ENCODE results near the gene CROCC2.

Gene CROCC2

DNA sequence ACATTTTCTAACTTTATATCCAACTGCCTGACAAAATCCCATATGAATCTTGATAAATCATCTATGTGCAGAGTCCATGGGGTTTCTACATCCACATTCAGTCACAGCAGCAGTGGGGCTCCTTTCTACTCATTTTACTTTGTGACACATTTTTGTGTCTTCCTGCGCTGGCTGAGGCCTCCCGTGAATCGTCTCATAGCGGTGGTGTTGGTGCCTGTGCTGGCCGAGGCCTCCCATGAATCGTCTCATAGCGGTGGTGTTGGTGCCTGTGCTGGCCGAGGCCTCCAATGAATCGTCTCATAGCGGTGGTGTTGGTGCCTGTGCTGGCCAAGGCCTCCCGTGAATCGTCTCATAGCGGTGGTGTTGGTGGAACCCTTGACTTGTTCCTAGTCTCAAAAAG, 109.3 kb downstream of the CROCC2 start:
- no peak overlapping the region for H3K27ac ChIP-seq (ENCODE audit: low read depth, low read length)
- no peak overlapping the region for H3K9ac ChIP-seq (ENCODE audit: low read depth, low read length)
- no peaks in the 10 kb centered on the region for H3K36me3 ChIP-seq (ENCODE audit: control insufficient read depth, insufficient read depth, low read length)
- no peak overlapping the region for H3K4me3 ChIP-seq (ENCODE audit: low read depth, low read length)
- H3K27me3 ChIP-seq (ENCODE audit: control insufficient read depth, insufficient read depth, low read length) = no peaks in the 10 kb centered on the region
- peaks cover 3% of the 10 kb centered on the region for H3K4me1 ChIP-seq (ENCODE audit: control insufficient read depth, insufficient read depth, low read length)
- no peaks in the 10 kb centered on the region for H3K9me3 ChIP-seq (ENCODE audit: control insufficient read depth, insufficient read depth, low read length)

DNA sequence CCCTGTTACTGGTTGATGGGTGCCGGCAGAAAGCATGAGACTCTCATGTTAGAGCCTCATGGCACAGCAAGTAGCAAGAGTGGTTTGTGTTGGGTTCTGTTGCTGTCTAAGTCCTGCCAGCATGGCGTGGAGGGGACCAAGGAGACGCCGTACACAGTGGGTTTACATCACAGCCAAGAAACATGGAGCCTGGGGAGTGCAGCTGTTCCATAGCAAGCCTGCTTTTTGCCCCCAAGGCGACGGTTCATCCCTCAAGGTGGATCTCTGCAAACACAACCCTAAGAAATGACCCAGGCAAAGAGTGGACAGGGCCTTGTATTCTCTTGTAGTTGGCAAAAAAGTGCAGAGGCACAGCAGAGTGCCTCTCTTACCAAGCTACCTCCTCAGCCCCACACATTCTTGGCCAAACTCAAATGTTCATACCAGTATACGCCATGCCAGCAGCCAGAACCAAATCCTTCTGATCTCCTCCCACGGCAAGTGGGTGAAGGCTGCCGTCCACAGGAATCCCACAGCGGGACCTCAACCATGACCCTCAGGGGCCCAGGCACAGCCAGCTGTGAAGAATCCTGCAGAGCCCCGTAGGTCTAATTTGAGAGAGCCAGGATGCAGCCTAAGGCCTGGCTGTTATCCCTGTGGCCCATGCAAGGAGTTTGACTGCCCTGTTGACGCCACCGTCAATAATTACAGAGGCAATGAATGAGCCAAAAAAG, 111.2 kb downstream of the CROCC2 start:
- Histone ChIP-seq H3K9me3 (ENCODE audit: control insufficient read depth, insufficient read depth, low read length) (no peaks in the 10 kb centered on the region), H3K9ac (ENCODE audit: low read depth, low read length) (no peak overlapping the region)

DNA sequence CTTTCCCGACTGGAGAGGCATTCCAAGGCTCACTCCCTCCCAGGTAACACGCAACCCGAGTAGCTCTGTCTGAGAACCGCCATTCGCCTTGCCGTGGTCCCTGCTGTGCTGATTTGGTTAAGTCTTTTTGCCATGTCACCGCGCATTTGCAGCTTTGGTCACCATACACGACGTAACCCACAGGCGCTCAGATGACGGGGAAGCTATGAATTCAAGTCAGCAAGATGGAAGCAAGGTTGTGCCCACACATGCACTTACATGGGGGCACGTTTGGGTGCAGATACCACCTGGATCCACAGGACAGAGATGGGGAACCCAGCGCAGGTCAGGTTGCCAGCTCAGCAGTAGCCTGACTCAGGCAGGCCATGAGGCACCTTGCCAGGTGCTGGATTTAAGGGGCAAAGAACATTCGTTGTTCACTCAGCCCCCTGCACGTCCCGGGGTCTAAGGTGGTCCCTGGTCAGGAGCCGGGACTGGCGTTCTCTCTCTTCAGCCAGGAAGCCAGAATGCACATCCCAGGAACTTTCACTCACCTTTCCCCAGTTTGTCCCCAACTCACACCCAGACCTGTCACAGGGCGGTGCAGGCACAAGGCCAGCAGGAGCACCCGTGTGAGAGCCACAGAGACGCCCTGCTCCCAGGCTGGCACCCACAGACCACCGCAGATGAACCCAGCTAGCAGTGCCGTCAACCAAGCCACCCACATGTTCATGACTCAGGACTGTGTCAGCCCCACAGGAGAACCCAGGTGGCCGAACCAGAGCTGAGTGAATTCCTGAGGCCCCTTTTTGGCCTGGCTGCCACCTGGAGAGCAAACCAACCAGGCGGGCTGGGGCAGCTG, 112.1 kb downstream of the CROCC2 start:
- Histone ChIP-seq H3K4me1 (ENCODE audit: control insufficient read depth, insufficient read depth, low read length) (no peaks in the 10 kb centered on the region), H3K4me3 (ENCODE audit: low read depth, low read length) (no peak overlapping the region), H3K27me3 (ENCODE audit: control insufficient read depth, insufficient read depth, low read length) (no peaks in the 10 kb centered on the region), H3K9me3 (ENCODE audit: control insufficient read depth, insufficient read depth, low read length) (no peaks in the 10 kb centered on the region), H3K27ac (ENCODE audit: low read depth, low read length) (no peak overlapping the region), H3K9ac (ENCODE audit: low read depth, low read length) (no peak overlapping the region), H3K36me3 (ENCODE audit: control insufficient read depth, insufficient read depth, low read length) (no peaks in the 10 kb centered on the region)

More for the DNA sequence above, 111.2 kb downstream of the CROCC2 start:
- no peak overlapping the region for H3K4me3 ChIP-seq (ENCODE audit: low read depth, low read length)
- no peaks in the 10 kb centered on the region for H3K4me1 ChIP-seq (ENCODE audit: control insufficient read depth, insufficient read depth, low read length)
- H3K36me3 ChIP-seq (ENCODE audit: control insufficient read depth, insufficient read depth, low read length) = no peaks in the 10 kb centered on the region
- H3K27me3 ChIP-seq (ENCODE audit: control insufficient read depth, insufficient read depth, low read length) = no peaks in the 10 kb centered on the region
- H3K27ac ChIP-seq (ENCODE audit: low read depth, low read length) = no peak overlapping the region

DNA sequence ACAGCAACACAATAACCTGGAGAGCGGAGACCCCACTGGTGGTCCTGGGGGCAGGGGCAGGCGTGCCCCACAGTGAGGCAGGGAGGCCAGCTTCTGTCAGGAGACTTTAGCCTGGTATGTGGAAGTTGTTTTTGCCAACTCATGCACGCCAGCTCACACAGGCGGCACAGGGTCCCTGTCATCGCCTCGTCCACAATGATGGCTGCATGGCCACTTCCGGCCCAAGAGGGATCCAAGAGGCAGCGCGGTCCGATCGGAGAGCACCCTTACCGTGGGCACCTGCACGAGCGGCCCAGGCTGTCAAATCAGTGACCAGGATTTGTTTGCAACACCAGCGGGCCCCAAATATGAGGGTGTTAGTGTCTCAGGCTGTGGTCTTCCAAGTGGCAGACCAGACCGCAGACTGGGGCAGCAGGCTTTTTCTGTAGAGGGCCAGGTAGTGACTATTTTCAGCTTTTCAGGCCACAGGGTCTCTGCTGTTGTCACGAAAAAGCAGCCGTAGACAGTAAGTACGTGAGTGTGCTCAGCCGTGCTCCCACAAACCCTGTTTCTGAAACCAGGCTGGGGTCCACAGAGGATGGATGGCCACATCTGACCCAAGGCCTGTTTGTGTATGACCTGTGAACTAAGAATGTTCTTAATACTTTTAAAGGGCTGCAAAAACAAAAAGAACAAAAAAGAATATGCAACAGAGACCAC, 113.5 kb downstream of the CROCC2 start:
- no peaks in the 10 kb centered on the region for H3K9me3 ChIP-seq (ENCODE audit: control insufficient read depth, insufficient read depth, low read length)
- H3K27me3 ChIP-seq (ENCODE audit: control insufficient read depth, insufficient read depth, low read length) = no peaks in the 10 kb centered on the region
- no peak overlapping the region for H3K4me3 ChIP-seq (ENCODE audit: low read depth, low read length)
- H3K9ac ChIP-seq (ENCODE audit: low read depth, low read length) = no peak overlapping the region
- no peaks in the 10 kb centered on the region for H3K4me1 ChIP-seq (ENCODE audit: control insufficient read depth, insufficient read depth, low read length)
- H3K27ac ChIP-seq (ENCODE audit: low read depth, low read length) = no peak overlapping the region
- no peaks in the 10 kb centered on the region for H3K36me3 ChIP-seq (ENCODE audit: control insufficient read depth, insufficient read depth, low read length)

DNA sequence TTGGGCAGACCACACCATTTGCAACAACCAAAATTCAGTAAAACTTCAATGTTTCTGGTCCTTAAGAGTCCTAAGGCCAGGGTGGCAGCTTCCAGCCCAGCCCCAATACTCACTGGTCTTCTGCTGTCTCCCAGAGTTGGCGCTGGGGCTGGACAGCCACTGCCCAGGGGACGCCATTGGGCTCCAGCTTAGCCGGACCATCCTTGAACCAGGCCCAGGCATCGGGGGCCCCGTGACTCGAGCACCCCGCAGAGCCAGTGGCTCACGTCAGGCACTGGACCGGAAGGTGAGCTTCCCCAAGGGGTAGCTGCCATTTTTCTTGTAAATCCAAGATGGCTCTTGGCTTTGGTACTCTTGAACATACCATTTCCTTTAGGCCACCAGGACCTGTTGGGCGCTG, 114.1 kb downstream of the CROCC2 start:
- no peak overlapping the region for H3K27ac ChIP-seq (ENCODE audit: low read depth, low read length)
- H3K9ac ChIP-seq (ENCODE audit: low read depth, low read length) = no peak overlapping the region
- H3K4me3 ChIP-seq (ENCODE audit: low read depth, low read length) = no peak overlapping the region
- 0 out of 2 replicates have a peak, but pooled peaks cover under 1% of the 10 kb centered on the region for H3K9me3 ChIP-seq (ENCODE audit: control insufficient read depth, insufficient read depth, low read length)
- H3K36me3 ChIP-seq (ENCODE audit: control insufficient read depth, insufficient read depth, low read length) = no peaks in the 10 kb centered on the region
- H3K4me1 ChIP-seq (ENCODE audit: control insufficient read depth, insufficient read depth, low read length) = no peaks in the 10 kb centered on the region
- H3K27me3 ChIP-seq (ENCODE audit: control insufficient read depth, insufficient read depth, low read length) = no peaks in the 10 kb centered on the region

DNA sequence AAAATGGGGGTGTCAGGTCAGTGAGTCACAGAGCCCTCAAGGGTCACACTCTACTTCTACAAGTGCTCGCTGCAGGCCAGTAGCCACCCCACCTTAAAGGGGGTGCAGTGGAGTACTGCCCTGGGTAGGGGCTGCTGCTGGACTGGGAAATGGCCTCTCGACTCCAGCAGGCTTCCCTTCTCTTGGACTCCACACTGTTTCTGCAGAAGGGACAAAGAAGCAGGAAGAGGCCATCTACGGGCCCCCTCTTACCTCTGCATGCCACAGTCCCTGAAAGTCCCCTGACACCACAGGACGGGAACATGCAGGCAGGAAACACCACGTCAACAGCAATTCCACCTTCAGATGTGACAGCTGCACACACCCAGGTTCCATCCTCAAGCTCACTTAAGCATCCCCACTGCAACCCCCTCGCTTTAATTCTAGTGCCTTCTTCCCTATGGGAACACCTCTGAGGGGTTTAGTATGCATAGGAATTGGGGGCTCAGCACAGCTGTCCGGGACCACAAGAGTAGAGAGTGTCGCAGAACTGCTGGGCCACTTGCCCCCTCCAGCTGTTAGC, 114.6 kb downstream of the CROCC2 start:
- H3K36me3 ChIP-seq (ENCODE audit: control insufficient read depth, insufficient read depth, low read length) = no peaks in the 10 kb centered on the region
- H3K27ac ChIP-seq (ENCODE audit: low read depth, low read length) = no peak overlapping the region
- peaks cover 6% of the 10 kb centered on the region; the same call in 1 of the 2 replicates for H3K9me3 ChIP-seq (ENCODE audit: control insufficient read depth, insufficient read depth, low read length)
- H3K4me1 ChIP-seq (ENCODE audit: control insufficient read depth, insufficient read depth, low read length) = no peaks in the 10 kb centered on the region
- H3K4me3 ChIP-seq (ENCODE audit: low read depth, low read length) = no peak overlapping the region
- no peaks in the 10 kb centered on the region for H3K27me3 ChIP-seq (ENCODE audit: control insufficient read depth, insufficient read depth, low read length)
- no peak overlapping the region for H3K9ac ChIP-seq (ENCODE audit: low read depth, low read length)

DNA sequence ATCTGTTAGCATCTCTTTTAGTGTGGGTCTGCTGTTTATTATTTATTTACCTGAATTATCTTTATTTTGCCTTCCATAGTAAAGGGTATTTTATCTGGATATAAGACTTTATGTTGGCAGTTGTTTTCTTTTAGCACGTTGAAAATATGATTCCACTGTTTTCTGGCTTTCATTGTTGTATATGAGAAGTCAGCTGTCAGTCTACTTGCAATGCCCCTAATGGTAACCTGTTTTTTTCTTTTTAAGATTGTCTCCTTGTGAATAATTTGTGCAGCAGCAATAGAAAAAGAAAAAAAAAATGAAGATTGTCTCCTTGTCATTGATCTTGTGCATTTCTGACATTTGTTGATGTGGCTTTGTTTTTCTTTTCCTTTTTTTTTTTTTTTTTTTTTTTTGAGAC, 119.5 kb downstream of the CROCC2 start:
- H3K4me3 ChIP-seq (ENCODE audit: low read depth, low read length) = no peak overlapping the region
- H3K9ac ChIP-seq (ENCODE audit: low read depth, low read length) = no peak overlapping the region
- H3K36me3 ChIP-seq (ENCODE audit: control insufficient read depth, insufficient read depth, low read length) = no peaks in the 10 kb centered on the region
- H3K9me3 ChIP-seq (ENCODE audit: control insufficient read depth, insufficient read depth, low read length) = peaks cover 17% of the 10 kb centered on the region; the same call in 1 of the 2 replicates
- no peaks in the 10 kb centered on the region for H3K4me1 ChIP-seq (ENCODE audit: control insufficient read depth, insufficient read depth, low read length)
- H3K27ac ChIP-seq (ENCODE audit: low read depth, low read length) = no peak overlapping the region
- no peaks in the 10 kb centered on the region for H3K27me3 ChIP-seq (ENCODE audit: control insufficient read depth, insufficient read depth, low read length)

DNA sequence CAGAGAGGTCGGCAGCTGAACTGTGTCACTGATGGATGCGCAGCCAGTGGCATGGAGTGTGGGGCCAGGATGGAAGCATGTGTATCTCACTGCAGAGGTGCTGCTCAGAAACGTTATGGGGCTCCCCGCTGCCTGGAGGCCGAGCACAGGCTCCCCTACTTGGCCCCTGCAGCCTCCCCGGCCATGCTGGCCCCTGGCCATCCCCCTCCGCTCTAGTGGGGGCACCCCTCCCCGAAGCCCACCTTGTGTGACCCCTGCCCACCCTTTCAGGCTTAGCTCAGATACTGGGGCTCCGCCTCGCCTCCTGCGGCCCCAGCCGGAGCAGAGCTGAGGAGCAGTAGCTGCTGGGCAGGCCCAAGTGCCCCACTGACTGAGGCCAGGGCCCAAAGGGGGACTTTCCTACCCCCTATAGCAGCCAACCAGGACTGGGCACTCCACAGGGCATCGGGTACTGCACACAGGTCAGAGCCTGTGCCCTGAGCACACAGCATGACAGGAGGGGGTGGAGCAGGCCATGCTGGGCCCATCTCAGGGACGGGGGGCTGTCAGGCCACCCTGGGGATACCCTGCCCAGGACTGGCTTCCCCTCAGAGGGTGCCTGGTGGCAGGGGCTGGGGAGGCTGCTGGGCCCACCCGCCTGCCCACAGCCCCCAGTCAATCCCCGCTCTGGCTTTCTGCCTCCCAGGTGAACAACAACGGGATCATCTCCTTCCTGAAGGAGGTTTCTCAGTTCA, 123.6 kb downstream of the CROCC2 start:
- H3K9me3 ChIP-seq (ENCODE audit: control insufficient read depth, insufficient read depth, low read length) = peaks cover 17% of the 10 kb centered on the region; the same call in 1 of the 2 replicates
- H3K4me1 ChIP-seq (ENCODE audit: control insufficient read depth, insufficient read depth, low read length) = no peaks in the 10 kb centered on the region
- no peak overlapping the region for H3K4me3 ChIP-seq (ENCODE audit: low read depth, low read length)
- no peak overlapping the region for H3K9ac ChIP-seq (ENCODE audit: low read depth, low read length)
- H3K27ac ChIP-seq (ENCODE audit: low read depth, low read length) = no peak overlapping the region
- H3K27me3 ChIP-seq (ENCODE audit: control insufficient read depth, insufficient read depth, low read length) = peaks cover 3% of the 10 kb centered on the region; the same call in 1 of the 2 replicates
- H3K36me3 ChIP-seq (ENCODE audit: control insufficient read depth, insufficient read depth, low read length) = no peaks in the 10 kb centered on the region

DNA sequence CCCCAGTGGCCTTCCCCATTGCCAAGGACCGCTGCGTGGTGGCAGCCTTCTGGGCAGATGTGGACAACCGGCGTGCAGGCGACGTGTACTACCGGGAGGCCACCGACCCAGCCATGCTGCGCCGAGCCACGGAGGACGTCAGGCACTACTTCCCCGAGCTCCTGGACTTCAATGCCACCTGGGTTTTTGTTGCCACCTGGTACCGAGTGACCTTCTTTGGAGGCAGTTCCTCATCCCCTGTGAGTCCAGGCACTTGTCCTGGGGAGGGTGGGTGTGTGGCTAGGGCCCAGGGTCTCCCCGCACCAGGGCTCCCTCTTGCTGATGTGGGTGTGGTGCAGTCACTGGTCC, 124.2 kb downstream of the CROCC2 start:
- Histone ChIP-seq H3K36me3 (ENCODE audit: control insufficient read depth, insufficient read depth, low read length) (no peaks in the 10 kb centered on the region), H3K4me3 (ENCODE audit: low read depth, low read length) (no peak overlapping the region), H3K27ac (ENCODE audit: low read depth, low read length) (no peak overlapping the region)

DNA sequence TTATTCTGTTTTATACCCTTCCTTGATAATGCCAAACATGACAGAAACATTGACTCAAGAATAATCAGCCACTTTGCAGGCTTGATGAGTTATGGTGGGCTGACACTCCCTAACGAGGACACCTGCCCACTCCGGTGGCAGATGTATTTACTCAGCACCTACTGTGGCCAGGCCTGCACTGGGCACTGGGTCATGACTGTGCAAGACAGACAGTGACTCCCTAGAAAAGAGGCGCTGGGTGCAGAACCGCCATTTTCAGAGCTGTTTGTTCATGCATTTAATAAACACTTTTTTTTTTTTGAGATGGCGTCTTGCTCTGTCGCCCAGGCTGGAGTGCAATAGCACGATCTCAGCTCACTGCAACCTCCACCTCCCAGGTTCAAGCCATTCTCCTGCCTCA, 124.7 kb downstream of the CROCC2 start:
- H3K9me3 ChIP-seq (ENCODE audit: control insufficient read depth, insufficient read depth, low read length) = peaks cover 10% of the 10 kb centered on the region; the same call in 1 of the 2 replicates
- H3K36me3 ChIP-seq (ENCODE audit: control insufficient read depth, insufficient read depth, low read length) = no peaks in the 10 kb centered on the region
- H3K9ac ChIP-seq (ENCODE audit: low read depth, low read length) = no peak overlapping the region
- H3K4me1 ChIP-seq (ENCODE audit: control insufficient read depth, insufficient read depth, low read length) = no peaks in the 10 kb centered on the region
- no peak overlapping the region for H3K27ac ChIP-seq (ENCODE audit: low read depth, low read length)
- no peak overlapping the region for H3K4me3 ChIP-seq (ENCODE audit: low read depth, low read length)
- peaks cover 9% of the 10 kb centered on the region for H3K27me3 ChIP-seq (ENCODE audit: control insufficient read depth, insufficient read depth, low read length)

More for the DNA sequence above, 124.2 kb downstream of the CROCC2 start:
- Histone ChIP-seq H3K9me3 (ENCODE audit: control insufficient read depth, insufficient read depth, low read length) (peaks cover 15% of the 10 kb centered on the region; the same call in 1 of the 2 replicates), H3K4me1 (ENCODE audit: control insufficient read depth, insufficient read depth, low read length) (no peaks in the 10 kb centered on the region), H3K27me3 (ENCODE audit: control insufficient read depth, insufficient read depth, low read length) (peaks cover 8% of the 10 kb centered on the region), H3K9ac (ENCODE audit: low read depth, low read length) (no peak overlapping the region)
